ENCODE results near the gene GPC5.

- no peak for TF ChIP-seq CTCF (IDR thresholded peaks at IDR 0.05)
- no peak for TF ChIP-seq EP300 (IDR thresholded peaks at IDR 0.05)
- TF ChIP-seq POLR2A (IDR thresholded peaks at IDR 0.05), result no peak
Observed at GRCh38 chr13:91397595-91397994, 826 bp upstream of the GPC5 start.

Measured in ovary (tissue), 3 donors.